ENCODE measurements around the gene BTBD16. TPM values are rescaled to one million over a fixed set of nuclear protein-coding genes. Genes with fewer than 3 reads are reported as not detected.

BTBD16 gene
- total RNA-seq, 4 donors from 2014 or later = not detected

GRCh38 chr10:122257041-122257440 lies 14.1 kb upstream of the BTBD16 start:
- in situ Hi-C loops (cut with MboI; ENCODE audit: low pct_ligation_motif_present in 1 of 4, low pct_unique_long_range_greater_than_20kb in 1 of 4, low sequenced_read_pairs in 3 of 4) (no loop called here), intact Hi-C loops (cut with DNase I; ENCODE audit: low total_unique reads) (no loop called here)
- H3K36me3 ChIP-seq = no peaks in the 10 kb centered on the region
- TF ChIP-seq POLR2AphosphoS5 (IDR thresholded peaks at IDR 0.05) = no peak
- no peak for TF ChIP-seq CTCF (IDR thresholded peaks at IDR 0.05)
- no peak for TF ChIP-seq EP300 (IDR thresholded peaks at IDR 0.05; ENCODE audit: low read depth)
- no peak for TF ChIP-seq POLR2A (IDR thresholded peaks at IDR 0.05)
- peaks cover 0 to 7% of the 10 kb centered on the region in 2 donors for H3K9me3 ChIP-seq
- 80 to 86% methylated on average over 3 of the region's 3 CpGs for WGBS, 2 donors (ENCODE audit: low coverage in 1 of 2)
- no peak overlapping the region for H3K4me3 ChIP-seq
- H3K27me3 ChIP-seq = no peaks in the 10 kb centered on the region
- H3K27ac ChIP-seq = no peak overlapping the region
- no peaks in the 10 kb centered on the region for H3K4me1 ChIP-seq
- DNase-seq = no peak

- intact Hi-C loops (cut with DNase I; ENCODE audit: low total_unique reads) = no loop called here
- H3K27ac ChIP-seq = no peak overlapping the region
- no peaks in the 10 kb centered on the region for H3K27me3 ChIP-seq
- no peak overlapping the region for H3K4me3 ChIP-seq
- TF ChIP-seq EP300 (IDR thresholded peaks at IDR 0.05; ENCODE audit: low read depth) (no peak), POLR2A (IDR thresholded peaks at IDR 0.05) (no peak), POLR2AphosphoS5 (IDR thresholded peaks at IDR 0.05) (no peak), CTCF (IDR thresholded peaks at IDR 0.05) (no peak)
- no peak for DNase-seq
- H3K36me3 ChIP-seq = no peaks in the 10 kb centered on the region
- no peaks in the 10 kb centered on the region for H3K4me1 ChIP-seq
- 70 to 92% methylated on average over 4 to 25 of the region's 25 CpGs for WGBS, 2 donors (ENCODE audit: low coverage in 1 of 2)
- in situ Hi-C loops (cut with MboI; ENCODE audit: low pct_ligation_motif_present in 1 of 4, low pct_unique_long_range_greater_than_20kb in 1 of 4, low sequenced_read_pairs in 3 of 4) = no loop called here
- peaks cover 0 to 19% of the 10 kb centered on the region in 2 donors for H3K9me3 ChIP-seq
Measured at GRCh38 chr10:122258136-122259074, 12.7 kb upstream of the BTBD16 start.

- in situ Hi-C loops (cut with MboI; ENCODE audit: low pct_ligation_motif_present in 1 of 4, low pct_unique_long_range_greater_than_20kb in 1 of 4, low sequenced_read_pairs in 3 of 4) (no loop called here), intact Hi-C loops (cut with DNase I; ENCODE audit: low total_unique reads) (no loop called here)
- DNase-seq = no peak
- Histone ChIP-seq H3K36me3 (no peaks in the 10 kb centered on the region), H3K9me3 (peaks cover 0 to 20% of the 10 kb centered on the region in 2 donors), H3K4me1 (peaks cover 0 to 6% (median 3%) of the 10 kb centered on the region in 4 donors), H3K27me3 (no peaks in the 10 kb centered on the region), H3K27ac (no peak overlapping the region), H3K4me3 (no peak overlapping the region)
- TF ChIP-seq POLR2AphosphoS5 (IDR thresholded peaks at IDR 0.05) = no peak
- no peak for TF ChIP-seq EP300 (IDR thresholded peaks at IDR 0.05; ENCODE audit: low read depth)
- TF ChIP-seq CTCF (IDR thresholded peaks at IDR 0.05) = no peak
- no peak for TF ChIP-seq POLR2A (IDR thresholded peaks at IDR 0.05)
- WGBS, 2 donors (ENCODE audit: low coverage in 1 of 2) = 83 to 90% methylated on average over 2 to 4 of the region's 4 CpGs
Measured at GRCh38 chr10:122259075-122259466, 12.0 kb upstream of the BTBD16 start.

GRCh38 chr10:122261584-122261983 lies 9.5 kb upstream of the BTBD16 start:
- H3K27me3 ChIP-seq = no peaks in the 10 kb centered on the region
- TF ChIP-seq EP300 (IDR thresholded peaks at IDR 0.05; ENCODE audit: low read depth) = no peak
- TF ChIP-seq POLR2AphosphoS5 (IDR thresholded peaks at IDR 0.05) = no peak
- TF ChIP-seq POLR2A (IDR thresholded peaks at IDR 0.05) = no peak
- H3K27ac ChIP-seq = no peak overlapping the region
- in situ Hi-C loops (cut with MboI; ENCODE audit: low pct_ligation_motif_present in 1 of 4, low pct_unique_long_range_greater_than_20kb in 1 of 4, low sequenced_read_pairs in 3 of 4) (no loop called here), intact Hi-C loops (cut with DNase I; ENCODE audit: low total_unique reads) (no loop called here)
- no peak overlapping the region for H3K4me3 ChIP-seq
- 88 to 93% methylated on average over 1 of the region's 1 CpG for WGBS, 2 donors (ENCODE audit: low coverage in 1 of 2)
- peaks cover 0 to 17% (median 10%) of the 10 kb centered on the region in 4 donors for H3K4me1 ChIP-seq
- DNase-seq = no peak
- peaks cover 0 to 20% of the 10 kb centered on the region in 2 donors for H3K9me3 ChIP-seq
- no peaks in the 10 kb centered on the region for H3K36me3 ChIP-seq

Data from transverse colon (tissue), 4 donors.